SK-N-SH (cell line): ENCODE data around the gene CIBAR2.

Experiments
- CTCF ChIP-seq: fragments of 200-600 bp; sonication (generic); IDR thresholded peaks from 2 replicates; pipeline ENCODE4 v1.6.1; 2017; ENCODE audit warnings: antibody characterized with exemption, mild to moderate bottlenecking, moderate library complexity
- EP300 ChIP-seq, 2 experiments: IDR thresholded peaks; 2 replicates each; pipeline versions ENCODE4 v1.4.0 to v1.6.1; 2012; ENCODE audit warnings: borderline replicate concordance in 1 of 2, low read depth in 1 of 2, low read length in 1 of 2
- JUND ChIP-seq: IDR thresholded peaks from 2 replicates; pipeline ENCODE4 v1.4.0; 2012
- MAX ChIP-seq: IDR thresholded peaks from 2 replicates; pipeline ENCODE4 v1.4.0; 2012; ENCODE audit warnings: low read depth
- MXI1 ChIP-seq: IDR thresholded peaks from 2 replicates; pipeline ENCODE4 v1.6.1; 2012; ENCODE audit warnings: mild to moderate bottlenecking, low read depth, low read length, improper control_type of control experiment
- NFIC ChIP-seq: IDR thresholded peaks from 2 replicates; pipeline ENCODE4 v1.4.0; 2012; ENCODE audit warnings: borderline replicate concordance
- NRF1 ChIP-seq: IDR thresholded peaks from 2 replicates; pipeline ENCODE4 v1.6.1; 2012; ENCODE audit warnings: low read depth, mild to moderate bottlenecking, low read length
- POLR2AphosphoS5 ChIP-seq: IDR thresholded peaks from 2 replicates; pipeline ENCODE4 v1.6.1; 2012; ENCODE audit warnings: low read depth, low read length
- RAD21 ChIP-seq: IDR thresholded peaks from 2 replicates; pipeline ENCODE4 v1.6.1; 2012; ENCODE audit warnings: mild to moderate bottlenecking, low read length
- RXRA ChIP-seq: IDR thresholded peaks from 2 replicates; pipeline ENCODE4 v1.4.0; 2012; ENCODE audit warnings: low read depth, mild to moderate bottlenecking, borderline replicate concordance

GRCh38 chr16:85085721-85086120, 26.6 kb downstream of the CIBAR2 start:
- TF ChIP-seq POLR2AphosphoS5, result no peak
- TF ChIP-seq CTCF, result no peak
- no peak for TF ChIP-seq MAX
- TF ChIP-seq EP300 (IDR thresholded peaks at IDR 0.05; ENCODE audit: borderline replicate concordance in 1 of 2, low read depth in 1 of 2, low read length in 1 of 2), result no peak
- no peak for TF ChIP-seq MXI1
- no peak for TF ChIP-seq JUND
- TF ChIP-seq NFIC, result no peak
- no peak for TF ChIP-seq RXRA
- no peak for TF ChIP-seq RAD21
- TF ChIP-seq NRF1, result no peak
